ACHN (cell line): Measurements from ENCODE around the gene TBX15.

Experiments
- DNase-seq: peaks from one replicate; pipeline ENCODE4 v3.0.0-alpha.2; 2015
- in situ Hi-C: cut with HindIII; loops from 2 replicates; pipeline ENCODE4 v1.10.0; 2017; ENCODE audit warnings: low sequenced_read_pairs, low pct_ligation_motif_present, low pct_unique_long_range_greater_than_20kb

TBX15 gene

DNA sequence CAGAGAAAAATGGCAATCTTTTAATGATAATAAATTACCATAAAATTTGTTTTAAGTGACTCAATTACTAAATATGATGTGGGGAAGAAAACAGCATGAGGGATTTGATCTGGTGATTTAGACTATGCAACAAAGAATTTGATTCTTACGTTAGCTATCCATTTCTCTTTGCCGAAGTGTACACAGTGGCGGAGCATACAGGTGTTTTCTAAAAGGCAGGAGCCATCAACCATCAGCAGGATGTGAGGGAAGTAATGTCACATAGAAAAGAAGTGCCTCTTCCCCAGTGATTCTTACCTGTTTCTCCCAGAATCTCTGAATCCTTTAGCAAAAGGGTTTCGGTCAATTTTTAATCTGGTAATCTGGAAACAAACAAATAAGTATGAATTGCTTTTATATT, 74.3 kb downstream of the TBX15 start:
- DNase-seq = no peak
- in situ Hi-C loops = no loop called here

DNA sequence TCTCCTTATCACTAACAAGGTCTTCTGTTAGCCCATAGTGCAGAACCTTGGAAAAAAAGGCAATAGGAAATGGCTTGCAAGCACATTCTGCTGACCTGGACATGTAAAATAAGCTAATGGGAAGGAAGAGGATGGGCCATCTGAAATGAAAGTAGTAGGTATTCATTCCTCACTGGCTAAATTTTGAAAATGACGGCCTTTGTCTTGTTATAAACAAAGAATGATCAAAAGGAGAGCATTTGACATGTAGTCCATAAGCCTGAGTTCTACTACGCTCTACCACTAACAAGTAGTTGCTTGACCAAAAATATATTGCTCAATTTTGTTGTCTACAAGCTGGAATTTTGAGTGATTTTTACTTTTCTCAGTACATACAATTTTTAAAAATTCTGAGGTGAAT, 75.6 kb downstream of the TBX15 start:
- DNase-seq = no peak
- in situ Hi-C loops = no loop called here

DNA sequence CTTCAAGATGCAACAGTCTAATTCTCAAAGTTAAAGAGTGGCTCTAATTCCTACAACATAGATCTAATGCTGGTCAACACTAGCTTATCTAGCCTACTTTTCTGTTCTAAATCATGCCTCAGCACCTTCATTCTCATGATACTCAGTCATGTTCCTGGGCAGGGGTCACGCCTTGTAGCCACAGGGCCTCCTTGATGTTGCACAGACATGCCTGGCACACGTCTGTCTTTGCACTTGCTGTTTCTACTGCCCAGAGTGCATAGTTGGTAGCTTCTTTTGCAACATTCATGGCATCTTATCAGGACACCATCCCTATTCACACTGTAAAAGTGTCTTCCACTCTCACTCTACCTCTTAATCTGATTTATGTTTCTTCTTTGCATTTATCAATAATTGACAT, 76.6 kb downstream of the TBX15 start:
- in situ Hi-C loops = no loop called here
- DNase-seq = no peak

DNA sequence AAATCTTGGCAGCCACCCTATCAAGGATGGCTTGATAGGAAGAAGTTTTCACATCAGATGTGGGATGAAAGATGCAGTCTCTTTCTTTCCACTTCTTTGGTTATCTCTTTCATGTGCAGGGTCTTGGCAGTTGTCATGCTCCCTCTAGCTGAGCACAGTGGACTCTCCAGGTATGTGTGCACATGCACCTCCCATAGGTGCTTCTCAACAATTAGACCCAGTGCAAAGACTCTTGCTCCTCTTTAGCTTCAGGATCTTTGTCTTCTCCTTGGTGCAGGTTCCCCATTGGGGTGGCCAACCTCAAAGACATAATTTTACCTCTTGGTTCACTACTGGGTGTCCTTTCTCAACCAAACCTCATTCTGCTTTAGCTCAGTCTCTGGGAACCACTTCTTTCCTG, 80.7 kb downstream of the TBX15 start:
- DNase-seq = no peak
- in situ Hi-C loops = no loop called here

DNA sequence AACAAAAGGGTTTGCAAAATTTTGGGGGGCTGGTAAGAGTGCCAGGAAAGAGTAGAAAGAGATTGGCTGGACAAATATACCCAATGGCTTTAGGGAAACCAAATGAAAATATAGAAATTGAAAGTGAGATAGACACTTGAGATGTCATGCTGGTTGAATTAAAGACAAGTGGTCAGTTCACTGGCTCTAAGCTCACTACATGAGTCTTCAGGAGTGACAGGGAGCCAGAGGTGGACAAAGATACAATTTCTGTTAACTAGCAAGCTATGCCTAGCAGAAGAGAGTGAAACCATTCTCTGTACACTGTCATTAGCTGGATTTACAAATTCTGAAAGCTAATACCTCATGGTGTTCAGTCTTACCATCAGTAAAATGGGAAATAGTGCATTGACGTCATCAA, 82.5 kb downstream of the TBX15 start:
- DNase-seq = no peak
- in situ Hi-C loops = no loop called here

DNA sequence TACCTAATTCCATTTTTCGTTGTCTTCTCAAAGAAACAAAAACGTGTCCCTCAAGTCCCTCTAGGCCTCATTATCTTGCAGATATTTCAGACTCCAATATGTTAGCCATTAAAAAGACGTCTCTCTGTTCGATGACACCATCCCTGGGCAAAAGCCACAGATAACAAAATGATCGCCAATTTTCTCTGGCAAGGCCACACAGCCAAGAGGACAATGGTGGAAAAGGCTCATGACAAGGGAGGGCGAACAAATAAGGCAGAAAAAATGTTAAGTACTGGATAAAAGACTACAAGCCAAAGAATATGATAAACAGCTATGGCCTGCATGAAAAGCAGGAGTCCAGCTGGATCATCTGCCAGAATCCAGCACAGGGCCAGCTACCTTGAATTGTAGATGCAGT, 82.9 kb downstream of the TBX15 start:
- no peak for DNase-seq
- in situ Hi-C loops = no loop called here

DNA sequence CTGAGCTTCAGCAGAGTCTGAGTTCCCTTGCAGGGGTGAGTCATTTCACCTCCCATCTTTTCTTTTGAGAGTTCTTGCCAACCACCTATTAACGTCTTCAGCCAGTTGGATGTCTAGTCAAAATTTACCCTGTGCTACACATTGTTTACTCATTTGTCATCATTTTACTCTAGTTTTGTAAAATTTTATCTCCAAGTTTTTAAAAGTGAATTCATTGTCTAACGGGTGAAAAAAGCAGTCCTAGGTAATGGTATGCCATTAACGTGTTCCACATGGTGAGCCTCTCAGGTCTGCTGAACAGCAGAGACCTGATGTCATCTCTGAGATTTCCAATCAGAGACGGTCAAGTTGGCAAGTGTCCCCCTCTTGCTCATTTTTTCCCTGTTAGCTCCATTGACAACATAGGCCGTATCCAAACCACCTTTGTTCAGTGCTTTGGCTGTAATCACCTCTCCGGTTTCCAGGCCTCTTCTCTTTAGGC, 85.4 kb downstream of the TBX15 start:
- in situ Hi-C loops = no loop called here
- peak; percentile 50 for DNase-seq

DNA sequence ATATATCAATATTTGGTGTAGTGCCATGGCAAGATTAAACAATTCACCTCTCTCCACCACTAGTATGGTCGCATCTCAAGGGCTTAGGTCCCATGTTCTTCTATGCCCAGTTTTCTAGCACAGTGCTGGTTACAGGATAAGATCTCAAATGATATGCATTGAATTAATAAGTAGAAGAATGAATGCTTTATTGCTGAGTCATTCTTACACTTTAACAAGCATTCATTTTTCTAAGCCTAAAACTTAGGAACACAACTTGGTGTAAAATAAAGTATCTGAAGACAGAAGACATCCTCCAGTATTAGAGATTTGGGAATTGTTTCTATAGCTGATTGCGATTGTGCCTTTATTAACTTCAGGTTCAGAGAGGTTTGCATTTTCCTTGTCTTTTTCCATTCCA, 85.8 kb downstream of the TBX15 start:
- in situ Hi-C loops = no loop called here
- DNase-seq = no peak

DNA sequence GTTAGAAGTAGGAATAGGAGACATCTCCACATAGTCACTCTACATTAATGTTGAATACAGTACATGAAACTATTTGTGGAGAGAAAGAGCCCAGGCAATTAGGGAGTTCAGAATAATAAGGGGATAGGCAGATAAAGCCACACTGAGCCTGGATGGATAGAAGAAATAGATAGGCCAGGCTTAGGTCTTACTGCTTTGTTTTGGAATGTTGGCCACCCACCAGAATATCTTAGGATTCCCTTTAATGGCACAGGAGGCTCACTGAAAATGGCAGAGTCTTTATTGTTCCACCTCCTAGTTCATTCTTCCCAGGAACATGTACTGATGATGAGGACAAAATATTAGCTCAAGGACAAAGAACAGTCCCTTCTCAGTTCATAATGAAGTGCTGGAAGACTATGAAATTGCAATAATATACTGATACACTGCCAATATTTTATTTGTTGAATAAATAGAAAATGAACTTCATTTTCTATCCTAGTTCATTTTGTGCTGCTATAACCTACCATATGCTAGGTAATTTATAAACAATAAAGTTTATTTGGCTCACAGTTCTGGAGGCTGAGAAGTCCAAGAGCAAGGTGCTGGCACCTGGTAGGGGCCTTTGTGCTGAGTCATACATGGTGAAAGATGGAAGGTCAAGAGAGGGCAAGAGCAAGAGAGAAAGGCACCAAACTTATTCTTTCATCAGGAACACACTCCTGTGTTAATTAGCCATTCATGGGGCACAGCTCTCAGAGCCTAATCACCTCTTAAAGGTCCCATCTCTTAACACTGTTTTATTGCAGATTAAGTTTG, 87.3 kb downstream of the TBX15 start:
- DNase-seq = no peak
- in situ Hi-C loops = no loop called here

DNA sequence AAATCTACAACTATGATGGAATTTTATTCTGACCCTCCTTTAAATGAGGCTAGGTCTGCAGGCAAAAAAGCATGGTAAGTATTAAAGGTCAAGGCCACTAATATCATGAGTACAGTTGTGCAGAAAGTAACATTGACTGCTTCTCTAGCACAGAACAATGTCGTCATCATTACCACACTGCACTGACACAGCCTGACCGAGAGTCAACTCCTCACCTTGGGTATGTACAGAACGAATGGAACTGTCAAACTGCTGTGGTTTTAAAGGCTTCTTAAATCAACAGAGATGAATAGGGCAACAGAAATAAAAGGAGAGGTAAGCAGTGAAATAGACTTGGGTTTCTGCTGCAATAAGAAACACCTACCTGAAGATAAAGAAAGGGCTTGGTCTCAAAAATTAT, 88.8 kb downstream of the TBX15 start:
- DNase-seq = no peak
- in situ Hi-C loops = no loop called here

DNA sequence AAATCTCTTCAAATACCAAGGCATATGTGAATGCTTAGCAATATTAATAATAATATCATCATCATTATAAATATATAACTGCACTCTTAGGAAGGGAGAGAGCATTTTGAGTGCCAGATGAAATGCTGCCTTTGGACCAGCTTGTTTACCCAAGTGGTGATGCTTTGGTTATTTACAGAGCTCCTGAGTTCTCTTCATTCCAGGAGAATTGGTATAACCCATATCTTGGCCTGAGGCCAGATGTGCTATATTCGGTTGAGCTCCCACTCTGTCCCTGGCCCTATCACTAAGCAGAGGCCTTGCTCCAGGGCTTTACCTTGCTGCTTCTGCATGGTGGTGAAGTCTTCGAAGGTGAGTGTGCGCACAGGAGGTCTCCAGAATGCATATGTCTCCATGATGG, 89.4 kb downstream of the TBX15 start:
- in situ Hi-C loops = no loop called here
- DNase-seq = no peak

DNA sequence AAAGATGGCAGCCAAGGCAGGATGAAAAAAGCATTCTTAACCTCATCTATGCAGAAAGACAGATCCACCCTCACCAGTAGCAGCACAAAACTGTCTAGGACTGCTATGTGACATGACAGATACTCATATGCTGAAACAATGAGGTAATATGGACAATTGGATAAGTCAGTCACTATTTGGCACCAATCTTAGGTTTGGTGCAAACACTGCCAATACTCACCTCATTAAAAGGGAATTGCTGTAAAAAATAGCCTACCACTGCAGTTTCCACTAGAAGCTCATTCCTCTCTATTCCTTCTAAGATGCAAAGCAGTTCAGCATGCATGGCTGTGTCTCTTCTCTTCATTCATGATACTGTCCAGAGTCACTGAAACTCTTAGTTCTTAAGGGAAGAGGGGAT, 91.7 kb downstream of the TBX15 start:
- in situ Hi-C loops = no loop called here
- DNase-seq = no peak

DNA sequence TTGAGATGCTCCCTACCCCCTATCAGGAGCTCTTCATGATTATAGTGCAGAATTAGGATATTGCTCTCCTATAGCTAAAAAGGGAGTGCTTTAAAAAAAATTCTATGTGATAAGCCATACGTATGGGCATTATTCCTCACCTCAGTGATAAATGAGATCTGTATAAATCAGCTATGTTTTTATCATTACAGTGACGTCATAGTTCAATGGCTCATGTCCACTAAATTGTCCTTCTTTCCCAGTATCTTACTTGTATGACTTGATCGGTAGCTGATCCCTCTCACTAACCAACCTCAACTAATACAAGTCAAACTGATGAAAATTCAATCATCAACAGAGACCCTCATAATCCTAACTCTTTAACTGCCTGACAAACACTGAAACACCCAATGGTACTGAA, 93.3 kb downstream of the TBX15 start:
- in situ Hi-C loops = no loop called here
- DNase-seq = no peak

DNA sequence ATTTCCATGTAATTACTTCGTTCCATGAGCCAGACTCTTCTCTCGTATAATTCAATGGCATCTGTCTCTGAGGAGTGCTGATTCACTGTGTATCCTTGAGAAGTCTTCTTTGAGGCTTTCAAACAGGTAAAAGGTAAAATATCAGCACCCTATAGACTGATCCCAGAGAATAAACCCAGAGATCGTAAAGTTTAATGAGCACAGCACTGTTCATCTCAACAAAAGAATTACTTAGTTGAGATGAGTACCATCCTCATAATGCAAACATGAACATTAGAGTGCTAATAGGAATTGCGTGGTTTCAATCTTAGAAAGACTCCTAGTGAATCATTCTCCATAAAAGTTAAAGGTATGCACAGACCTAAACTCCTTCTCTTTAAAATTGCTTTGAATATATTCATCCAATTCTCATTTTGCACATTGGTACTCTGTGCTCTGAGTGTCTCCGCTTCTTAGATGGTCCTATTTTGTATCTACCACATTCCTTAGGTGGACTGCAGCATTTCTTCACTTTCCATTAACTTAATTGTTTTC, 97.2 kb downstream of the TBX15 start:
- DNase-seq = no peak
- in situ Hi-C loops = no loop called here

DNA sequence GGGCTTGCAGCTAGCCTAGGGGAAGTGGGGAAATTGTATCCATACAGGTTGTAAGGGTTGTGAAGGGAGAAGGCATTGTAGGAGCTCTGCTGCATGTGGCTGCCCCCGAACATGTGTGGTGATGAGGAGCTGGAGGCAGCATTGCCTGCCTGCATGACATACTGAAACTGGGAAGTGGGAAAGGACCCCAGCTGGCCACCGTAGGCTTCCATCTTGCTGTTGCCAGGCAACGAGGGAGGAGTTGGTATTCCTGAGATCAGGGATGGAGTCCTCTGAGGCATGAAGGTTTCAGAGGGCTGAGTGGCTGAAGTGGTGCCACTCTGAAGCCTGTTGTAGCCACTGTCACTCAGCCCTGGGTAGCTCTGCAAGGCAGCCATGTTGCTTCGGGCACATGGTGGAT, 103.2 kb downstream of the TBX15 start:
- no peak for DNase-seq
- in situ Hi-C loops = no loop called here

DNA sequence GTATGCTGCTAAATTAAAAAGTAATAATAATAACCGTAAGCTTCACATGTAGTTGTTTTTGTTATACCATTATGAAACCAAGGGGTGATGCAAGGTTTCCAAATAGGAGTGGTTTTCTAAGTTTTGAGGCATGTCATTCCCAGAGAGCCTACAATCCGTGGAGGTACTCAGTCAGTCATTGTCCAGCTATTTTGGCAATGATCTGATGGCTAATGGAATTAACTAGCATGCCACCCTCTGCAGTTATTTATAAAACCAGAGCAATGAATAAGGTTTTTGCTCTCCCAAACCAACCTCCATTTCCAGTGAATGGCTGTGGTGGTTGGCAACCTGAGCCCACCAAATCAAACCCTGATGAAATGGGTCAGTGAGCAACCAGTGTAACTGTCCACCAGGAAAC, 106.4 kb downstream of the TBX15 start:
- no peak for DNase-seq
- in situ Hi-C loops = no loop called here

DNA sequence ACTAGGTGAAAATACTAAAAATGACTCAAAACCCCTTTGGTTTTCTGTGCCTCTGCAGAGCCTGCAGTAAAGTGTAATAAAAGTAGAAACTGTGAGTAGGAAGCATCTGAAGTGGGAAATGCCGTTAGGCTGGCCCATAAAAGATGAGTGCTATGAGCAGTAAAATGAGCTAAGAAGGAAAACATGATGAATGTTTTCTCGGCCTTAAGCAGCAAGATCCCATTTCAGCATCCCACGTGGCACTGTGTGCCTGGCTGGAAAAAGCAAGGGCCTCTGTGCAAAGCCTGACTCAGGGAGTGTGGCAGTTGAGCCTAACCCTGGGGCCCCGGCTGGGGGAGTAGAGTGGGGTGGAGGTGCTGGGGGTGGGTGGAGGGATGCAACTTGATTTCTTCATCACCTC, 109.5 kb downstream of the TBX15 start:
- in situ Hi-C loops = no loop called here
- DNase-seq = no peak

DNA sequence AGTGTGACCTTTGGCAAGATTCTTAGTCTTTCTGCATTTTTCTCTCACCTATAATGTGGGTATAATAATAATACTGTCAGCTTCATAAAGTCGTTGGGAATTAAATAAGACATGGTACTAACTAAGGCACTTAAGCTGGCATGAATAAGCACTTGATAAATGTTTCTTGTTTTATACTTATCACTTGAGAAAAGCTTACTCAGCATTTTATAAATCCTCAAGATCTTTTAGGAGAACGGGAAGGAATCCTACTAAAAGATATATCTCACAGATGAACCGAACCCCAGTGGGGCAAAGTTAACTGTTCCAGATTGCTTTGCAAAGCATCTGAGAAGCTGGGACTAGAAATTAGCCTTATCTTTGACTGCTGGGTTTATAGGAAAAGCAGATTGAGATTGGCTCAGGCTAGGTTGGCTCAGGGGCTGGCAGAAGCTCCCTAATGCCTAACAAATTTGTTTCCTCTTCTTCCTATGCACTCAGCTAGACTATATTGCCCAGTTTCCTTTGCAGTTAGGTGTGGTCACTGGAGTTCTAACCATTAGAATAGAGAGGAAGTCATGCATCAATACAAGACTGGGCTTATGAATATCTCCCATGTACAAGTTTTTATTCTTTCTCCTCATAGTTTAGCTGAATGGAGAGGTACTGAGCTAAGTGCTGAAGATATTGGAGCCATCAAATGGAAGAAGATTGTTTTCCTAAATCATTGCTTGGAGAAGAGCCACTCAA, 110.3 kb downstream of the TBX15 start:
- no peak for DNase-seq
- in situ Hi-C loops = no loop called here

DNA sequence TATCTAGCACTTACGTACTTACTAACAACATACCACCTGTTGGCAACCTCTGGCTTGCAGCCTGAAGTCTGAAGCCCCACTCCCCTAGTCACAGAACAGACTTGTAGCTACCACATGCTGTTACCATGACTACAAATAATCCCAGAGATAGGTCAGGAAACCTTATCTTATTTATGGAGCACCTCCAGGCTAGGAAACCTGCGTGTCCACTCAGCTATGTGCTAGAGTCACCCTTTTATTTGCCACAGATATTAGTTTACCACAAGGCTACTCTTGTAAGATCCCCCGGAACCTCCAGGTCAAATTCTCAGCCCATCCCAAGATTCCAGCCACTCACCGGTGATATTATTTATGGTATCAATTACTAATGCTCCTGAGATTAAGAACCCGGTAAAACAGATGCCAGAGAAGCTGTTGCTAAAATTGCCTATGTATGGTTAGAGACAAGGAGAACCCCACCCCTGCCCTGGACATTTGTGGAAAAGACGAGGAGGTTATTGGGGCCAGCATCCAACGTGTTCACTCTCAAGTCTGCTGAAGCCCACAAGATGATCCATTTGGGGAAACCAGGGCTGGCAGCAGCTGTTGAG, 116.5 kb downstream of the TBX15 start:
- DNase-seq = no peak
- in situ Hi-C loops = no loop called here

DNA sequence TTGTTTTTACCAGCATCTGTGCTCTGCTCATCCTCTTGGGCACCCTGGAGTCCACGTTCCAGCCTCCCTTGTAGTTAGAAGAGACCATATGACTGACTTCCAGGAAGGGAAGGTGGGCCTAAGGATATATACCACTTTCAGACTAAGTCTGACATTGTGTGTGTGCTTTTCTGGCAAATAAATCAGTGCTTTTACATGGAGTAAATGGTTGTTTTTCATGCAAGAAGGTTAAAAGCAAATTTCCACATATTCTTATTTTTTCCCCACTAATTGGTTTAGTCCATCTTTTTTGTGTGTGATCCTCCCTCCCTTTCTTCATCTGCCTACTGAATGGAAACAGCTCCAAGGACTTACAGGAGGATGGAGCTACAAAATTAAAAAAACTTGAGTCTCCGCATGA, 119.8 kb downstream of the TBX15 start:
- DNase-seq = no peak
- in situ Hi-C loops = no loop called here
